ENCODE results near the gene SERPINA6. TPM values are rescaled to one million over a fixed set of nuclear protein-coding genes. Genes with fewer than 3 reads are reported as not detected.
"Not testable (repeated sequence)": the region's sequence is repeated elsewhere in the genome, so short reads cannot be mapped to it uniquely, and the experiment has no call there.

SERPINA6 gene
- total and polyA plus RNA-seq, 8 donors = 0.19 TPM; not detected in 7

- Histone ChIP-seq H3K36me3 (no peaks in the 10 kb centered on the region), H3K4me3 (no peak overlapping the region), H3K4me1 (peaks cover 0 to 4% (median 0%) of the 10 kb centered on the region in 4 donors), H3K27me3 (peaks cover 0 to 16% (median 0%) of the 10 kb centered on the region in 3 donors), H3K9me3 (no peaks in the 10 kb centered on the region), H3K27ac (no peak overlapping the region)
- TF ChIP-seq POLR2AphosphoS5 (IDR thresholded peaks at IDR 0.05) (no peak), CTCF (IDR thresholded peaks at IDR 0.05) (no peak), EP300 (IDR thresholded peaks at IDR 0.05) (no peak), POLR2A (IDR thresholded peaks at IDR 0.05) (no peak)
- peak in 1 of 2 donors; percentile 24 for DNase-seq
- intact Hi-C loops (cut with DNase I; ENCODE audit: low total_unique reads) = no loop called here
- 65 to 81% (median 71%) methylated on average over 5 of the region's 5 CpGs for WGBS, 5 donors
Observed at GRCh38 chr14:94356379-94357056, 33.4 kb upstream of the SERPINA6 start.

GRCh38 chr14:94355191-94355794 lies 32.2 kb upstream of the SERPINA6 start:
- H3K27me3 ChIP-seq = peaks cover 0 to 15% (median 0%) of the 10 kb centered on the region in 3 donors
- H3K27ac ChIP-seq = no peak overlapping the region
- no peaks in the 10 kb centered on the region for H3K36me3 ChIP-seq
- TF ChIP-seq CTCF (IDR thresholded peaks at IDR 0.05) = peak in 5 of 7 experiments; percentile 34 to 48 (median 42)
- TF ChIP-seq EP300 (IDR thresholded peaks at IDR 0.05) = no peak
- no peak for TF ChIP-seq POLR2AphosphoS5 (IDR thresholded peaks at IDR 0.05)
- TF ChIP-seq POLR2A (IDR thresholded peaks at IDR 0.05) = no peak
- 19 to 28% (median 19%) methylated on average over 15 of the region's 15 CpGs for WGBS, 5 donors
- intact Hi-C loops (cut with DNase I; ENCODE audit: low total_unique reads) = no loop called here
- DNase-seq = peak; percentile 60 to 61
- H3K9me3 ChIP-seq = no peaks in the 10 kb centered on the region
- H3K4me1 ChIP-seq = peaks cover 0 to 4% (median 0%) of the 10 kb centered on the region in 4 donors
- no peak overlapping the region for H3K4me3 ChIP-seq

GRCh38 chr14:94354638-94355185 lies 31.6 kb upstream of the SERPINA6 start:
- Histone ChIP-seq H3K36me3 (no peaks in the 10 kb centered on the region), H3K27ac (no peak overlapping the region), H3K9me3 (no peaks in the 10 kb centered on the region), H3K4me1 (peaks cover 0 to 4% (median 0%) of the 10 kb centered on the region in 4 donors), H3K4me3 (no peak overlapping the region), H3K27me3 (peaks cover 0 to 15% (median 0%) of the 10 kb centered on the region in 3 donors)
- peak in 1 of 2 donors; percentile 7 for DNase-seq
- intact Hi-C loops (cut with DNase I; ENCODE audit: low total_unique reads) = no loop called here
- TF ChIP-seq POLR2AphosphoS5 (IDR thresholded peaks at IDR 0.05) = no peak
- TF ChIP-seq CTCF (IDR thresholded peaks at IDR 0.05) = no peak
- no peak for TF ChIP-seq POLR2A (IDR thresholded peaks at IDR 0.05)
- TF ChIP-seq EP300 (IDR thresholded peaks at IDR 0.05) = no peak
- 90 to 100% (median 95%) methylated on average over 3 of the region's 3 CpGs for WGBS, 5 donors

GRCh38 chr14:94354190-94354589 lies 31.1 kb upstream of the SERPINA6 start:
- H3K36me3 ChIP-seq; H3K4me3 ChIP-seq; H3K27ac ChIP-seq; H3K4me1 ChIP-seq; H3K9me3 ChIP-seq; DNase-seq; intact Hi-C loops (cut with DNase I; ENCODE audit: low total_unique reads): not testable (repeated sequence)
- peaks cover 0 to 19% (median 0%) of the 10 kb centered on the region in 3 donors for H3K27me3 ChIP-seq
- 81 to 94% (median 86%) methylated on average over 8 of the region's 8 CpGs for WGBS, 5 donors

All from stomach (tissue), 9 donors.